Caco-2 (cell line): ENCODE data around the gene SGF29. TPM values are rescaled to one million over a fixed set of nuclear protein-coding genes. Genes with fewer than 3 reads are reported as not detected.

Experiments used
- Bru-seq: library from RNA; stranded (reverse); fragments of 400-500 nt; gene quantifications from one replicate; lab custom pipeline; 2021; lab: Mats Ljungman, UMichigan
- BruChase-seq, 2 experiments: library from RNA; stranded (reverse); fragments of 400-500 nt; gene quantifications; one replicate each; lab custom pipeline; 2021; lab: Mats Ljungman, UMichigan
- BruUV-seq: library from RNA; stranded (reverse); fragments of 400-500 nt; replicated peaks from 2 replicates; lab custom pipeline; 2021; lab: Mats Ljungman, UMichigan
- CTCF ChIA-PET: fragments of 300-600 bp; sonication (Branson Sonifier 250); formaldehyde crosslinking; loops from one replicate; lab custom pipeline; 2022; ENCODE audit warnings: antibody characterized with exemption; lab: Charles Lee
- POLR2A ChIA-PET: fragments of 300-600 bp; sonication (Branson Sonifier 250); formaldehyde crosslinking; loops from one replicate; lab custom pipeline; 2022; ENCODE audit warnings: antibody characterized with exemption; lab: Charles Lee
- DNase-seq, 2 experiments: peaks; one replicate each; pipeline versions ENCODE4 v3.0.0 to v3.0.0-alpha.2; 2020 to 2022
- H3K27me3 ChIP-seq: replicated peaks from 2 replicates; pipeline ENCODE4 v1.6.0; 2011; ENCODE audit warnings: low read length; ENCODE audit not compliant: control insufficient read depth, insufficient read depth
- H3K36me3 ChIP-seq: 2 replicates; pipeline ENCODE4 v1.5.1; 2011; ENCODE audit warnings: low read length; ENCODE audit not compliant: control insufficient read depth, insufficient read depth
- H3K4me1 ChIP-seq: fragments of 250-450 bp; sonication (Bioruptor Pico); 2 replicates; pipeline ENCODE4 v1.5.1; 2020; ENCODE audit warnings: mild to moderate bottlenecking
- H3K4me3 ChIP-seq: 2 replicates; pipeline ENCODE4 v1.5.1; 2011; ENCODE audit warnings: low read depth, mild to moderate bottlenecking, control low read depth, low read length
- H3K9me3 ChIP-seq: fragments of 250-450 bp; sonication (Bioruptor Pico); 2 replicates; pipeline ENCODE4 v1.5.1; 2020; ENCODE audit warnings: mild to moderate bottlenecking, moderate library complexity
- H3K27ac Mint-ChIP-seq: one replicate; pipeline ENCODE4 v1.8.0; 2022; ENCODE audit warnings: mixed read lengths; ENCODE audit not compliant: unreplicated experiment
- H3K27me3 Mint-ChIP-seq: one replicate; pipeline ENCODE4 v1.8.0; 2022; ENCODE audit warnings: mixed read lengths; ENCODE audit not compliant: insufficient read depth, unreplicated experiment
- H3K36me3 Mint-ChIP-seq: one replicate; pipeline ENCODE4 v1.8.0; 2022; ENCODE audit warnings: mild to moderate bottlenecking, mixed read lengths; ENCODE audit not compliant: insufficient read depth, unreplicated experiment
- H3K4me1 Mint-ChIP-seq: one replicate; pipeline ENCODE4 v1.8.0; 2022; ENCODE audit warnings: low read depth, mixed read lengths; ENCODE audit not compliant: unreplicated experiment
- H3K4me3 Mint-ChIP-seq: one replicate; pipeline ENCODE4 v1.8.0; 2022; ENCODE audit warnings: mild to moderate bottlenecking, moderate library complexity, mixed read lengths; ENCODE audit not compliant: unreplicated experiment
- H3K9me3 Mint-ChIP-seq: one replicate; pipeline ENCODE4 v1.8.0; 2022; ENCODE audit warnings: mixed read lengths; ENCODE audit not compliant: unreplicated experiment
- intact Hi-C: fragments of 100-400 bp; cut with micrococcal nuclease; formaldehyde crosslinking; loops from one replicate; pipeline ENCODE4 v1.10.0; 2022; ENCODE audit not compliant: unreplicated experiment
- long read RNA-seq: library from polyadenylated mRNA; stranded (forward); transcript quantifications from one replicate; pipeline ENCODE4 v2.0.0, GENCODE V29; 2022
- total RNA-seq: library from RNA; stranded (reverse); gene quantifications from 2 replicates; pipeline ENCODE4 v1.2.3, GENCODE V29; 2022
- TF ChIP-seq, protein P1 (sequence below), 2 experiments: fragments of 200-600 bp in 1 of 2; IDR thresholded peaks; 1 replicate in 1 of 2; 2 replicates in 1 of 2; pipeline versions ENCODE4 v1.5.1 to v1.8.0; 2011 to 2022; ENCODE audit warnings: antibody characterized with exemption in 1 of 2, control low read depth in 1 of 2, inconsistent platforms in 1 of 2, low read depth in 1 of 2, low read length in 1 of 2, mild to moderate bottlenecking in 1 of 2, moderate library complexity in 1 of 2; ENCODE audit not compliant: insufficient read depth in 1 of 2, severe bottlenecking in 1 of 2, unreplicated experiment in 1 of 2

Gene SGF29
- 29.8 and 31.1 TPM in 2 replicates for total RNA-seq
- Bru-seq, nascent RNA, result percentile 54 among the genes with signal in this experiment
- percentile 50 among the genes with signal in this experiment for BruChase-seq, experiment 1, labeled RNA remaining after a 2-hour chase
- percentile 53 among the genes with signal in this experiment for BruChase-seq, experiment 2, labeled RNA remaining after a 6-hour chase
- long read RNA-seq, transcript SGF29-201 (10 exons, 1,153 nt), result major isoform, 24 of 32 reads
- long read RNA-seq, partial matches to known transcripts, result 2 of 32 reads
- long read RNA-seq, other reads (novel, unspliced or antisense), result 6 of 32 reads

DNA sequence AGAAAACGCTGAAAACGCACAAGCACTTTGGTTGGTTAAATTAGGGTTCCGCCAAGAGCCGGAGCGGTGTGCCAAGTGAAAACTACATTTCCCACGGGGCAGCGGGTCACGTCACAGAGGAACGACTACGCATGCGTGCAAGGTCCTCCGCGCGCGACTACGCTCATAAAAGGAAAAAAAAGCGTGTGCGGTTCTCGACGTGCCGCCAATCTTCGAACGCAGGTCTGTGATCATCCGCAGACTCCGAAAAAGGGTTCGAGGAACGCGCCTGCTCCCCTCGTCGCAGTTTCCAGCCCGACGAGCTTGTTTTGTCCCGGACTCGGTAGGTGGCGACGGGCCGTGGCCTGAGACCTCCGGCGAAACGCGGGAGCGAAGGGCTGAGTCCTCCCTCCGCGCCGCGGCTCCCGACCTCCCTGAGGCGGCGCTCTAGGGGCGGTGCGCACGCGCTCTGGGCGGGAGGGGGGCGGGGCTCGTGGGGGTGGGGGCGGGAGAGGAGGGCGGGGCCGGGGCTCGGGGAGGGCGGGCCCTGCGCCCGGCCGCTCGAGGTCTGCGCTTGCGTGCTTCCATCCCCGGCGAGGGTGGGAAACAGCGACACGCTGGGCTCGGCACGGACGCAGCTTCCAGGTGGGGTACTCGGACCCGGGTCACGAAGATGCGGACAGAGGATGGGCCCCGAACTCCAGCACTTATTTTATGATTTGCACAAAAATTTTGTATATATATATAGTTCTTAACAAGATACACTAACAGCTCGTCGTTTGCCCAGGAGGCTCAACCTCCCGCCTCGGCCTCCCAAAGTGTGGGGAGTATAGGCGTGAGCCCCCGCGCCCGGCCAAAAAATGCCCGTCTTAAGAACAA lies at the start of gene SGF29:
Gene SGF29 (plus strand): TSS at position 145 of the 858 bp plus-strand sequence. CDS start 27,150 bp downstream, outside the sequence.
- peaks cover 8% of the 10 kb centered on the region for H3K4me1 Mint-ChIP-seq
- no peaks in the 10 kb centered on the region for H3K9me3 Mint-ChIP-seq
- no peaks in the 10 kb centered on the region for H3K36me3 ChIP-seq
- H3K27ac Mint-ChIP-seq, result peak within 1 kb of the TSS; percentile 88
- peaks cover 15% of the 10 kb centered on the region for H3K36me3 Mint-ChIP-seq
- CTCF ChIA-PET, result interaction anchor here (0.6 to 1.0 kb wide), 4 partner anchors 13 to 424 kb away, joined by 3 to 6 read pairs (median 4); no protein-coding TSS in a partner anchor
- TF ChIP-seq, protein P1, sequence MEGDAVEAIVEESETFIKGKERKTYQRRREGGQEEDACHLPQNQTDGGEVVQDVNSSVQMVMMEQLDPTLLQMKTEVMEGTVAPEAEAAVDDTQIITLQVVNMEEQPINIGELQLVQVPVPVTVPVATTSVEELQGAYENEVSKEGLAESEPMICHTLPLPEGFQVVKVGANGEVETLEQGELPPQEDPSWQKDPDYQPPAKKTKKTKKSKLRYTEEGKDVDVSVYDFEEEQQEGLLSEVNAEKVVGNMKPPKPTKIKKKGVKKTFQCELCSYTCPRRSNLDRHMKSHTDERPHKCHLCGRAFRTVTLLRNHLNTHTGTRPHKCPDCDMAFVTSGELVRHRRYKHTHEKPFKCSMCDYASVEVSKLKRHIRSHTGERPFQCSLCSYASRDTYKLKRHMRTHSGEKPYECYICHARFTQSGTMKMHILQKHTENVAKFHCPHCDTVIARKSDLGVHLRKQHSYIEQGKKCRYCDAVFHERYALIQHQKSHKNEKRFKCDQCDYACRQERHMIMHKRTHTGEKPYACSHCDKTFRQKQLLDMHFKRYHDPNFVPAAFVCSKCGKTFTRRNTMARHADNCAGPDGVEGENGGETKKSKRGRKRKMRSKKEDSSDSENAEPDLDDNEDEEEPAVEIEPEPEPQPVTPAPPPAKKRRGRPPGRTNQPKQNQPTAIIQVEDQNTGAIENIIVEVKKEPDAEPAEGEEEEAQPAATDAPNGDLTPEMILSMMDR (IDR thresholded peaks at IDR 0.05; ENCODE audit: insufficient read depth in 1 of 2, low read depth in 1 of 2, low read length in 1 of 2, severe bottlenecking in 1 of 2, unreplicated experiment in 1 of 2), result peak in 1 of 2 experiments; percentile 22
- no peaks in the 10 kb centered on the region for H3K4me1 ChIP-seq
- intact Hi-C loops, result no loop called here
- no peaks in the 10 kb centered on the region for H3K9me3 ChIP-seq
- DNase-seq, result peak; percentile 87
- TSS peak; percentile 97 for BruUV-seq
- peak within 1 kb of the TSS; percentile 72 for H3K4me3 ChIP-seq
- H3K4me3 Mint-ChIP-seq, result peak within 1 kb of the TSS; percentile 76
- H3K27me3 ChIP-seq, result no peaks in the 10 kb centered on the region
- POLR2A ChIA-PET, result interaction anchor here (0.5 kb wide), 1 partner anchor 64 kb away, joined by 4 read pairs; no protein-coding TSS in a partner anchor
- H3K27me3 Mint-ChIP-seq, result no peaks in the 10 kb centered on the region

DNA sequence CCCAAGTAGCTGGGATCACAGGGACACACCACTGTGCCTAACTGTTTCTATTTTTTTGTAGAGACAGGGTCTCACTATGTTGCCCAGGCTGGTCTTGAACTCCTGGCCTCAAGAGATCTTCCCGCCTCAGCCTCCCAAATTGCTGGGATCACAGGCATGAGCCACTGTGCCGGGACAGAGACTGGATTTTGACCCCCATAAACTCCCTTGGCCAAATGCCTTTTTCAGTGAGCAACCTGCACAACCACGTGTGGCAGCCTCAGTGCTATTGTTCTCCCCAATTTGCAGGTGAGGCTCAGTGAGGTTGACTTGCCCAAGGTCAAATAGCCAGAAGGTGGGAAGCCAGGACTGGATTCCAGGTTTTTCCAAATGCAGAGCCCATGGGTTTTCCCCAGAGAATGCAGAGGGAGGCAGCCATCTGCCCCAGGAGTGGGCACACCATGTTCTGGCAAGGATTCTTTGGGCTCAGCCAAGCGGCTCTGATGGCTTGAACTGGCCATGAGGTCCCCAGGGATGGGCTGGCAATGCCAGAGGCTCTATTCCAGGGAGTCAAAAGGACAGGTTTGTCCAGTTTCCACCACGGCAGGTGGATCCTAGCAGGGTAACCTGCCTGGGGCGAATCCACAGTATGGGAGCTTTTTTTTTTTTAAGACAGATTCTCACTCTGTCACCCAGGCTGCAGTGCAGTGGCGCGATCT lies 48.9 kb upstream of the SGF29 start:
- Mint-ChIP-seq H3K36me3 (no peaks in the 10 kb centered on the region), H3K27ac (no peak overlapping the region), H3K4me3 (no peak overlapping the region), H3K9me3 (no peaks in the 10 kb centered on the region), H3K27me3 (no peaks in the 10 kb centered on the region), H3K4me1 (no peaks in the 10 kb centered on the region)
- Histone ChIP-seq H3K9me3 (no peaks in the 10 kb centered on the region), H3K27me3 (no peaks in the 10 kb centered on the region; the same call in 1 of the 2 replicates), H3K4me3 (no peak overlapping the region), H3K4me1 (peaks cover 11% of the 10 kb centered on the region), H3K36me3 (no peaks in the 10 kb centered on the region)
- TF ChIP-seq, protein P1 (IDR thresholded peaks at IDR 0.05; ENCODE audit: insufficient read depth in 1 of 2, low read depth in 1 of 2, low read length in 1 of 2, severe bottlenecking in 1 of 2, unreplicated experiment in 1 of 2), result no peak
- ChIA-PET CTCF (no interaction called here), POLR2A (no interaction called here)
- peak; percentile 63 to 71 for DNase-seq
- BruUV-seq, result no TSS peak
- intact Hi-C loops, result loop anchor here (2.0 kb wide), 1 partner anchor 14 kb away; no protein-coding TSS in a partner anchor
